22Rv1 (cell line): Measurements from ENCODE around the gene SEPTIN5.

Experiments used
- H3K27ac ChIP-seq: fragments of 450-650 bp; 2 replicates; pipeline ENCODE4 v1.5.1; 2017
- CTCF ChIP-seq: fragments of 450-650 bp; IDR thresholded peaks from 2 replicates; pipeline ENCODE4 v1.5.1; 2017; ENCODE audit warnings: mild to moderate bottlenecking
- ZFX ChIP-seq: fragments of 450-650 bp; IDR thresholded peaks from 2 replicates; pipeline ENCODE4 v1.6.1; 2017; ENCODE audit warnings: antibody characterized with exemption, borderline replicate concordance

SEPTIN5 gene

GRCh38 chr22:19741053-19741452 lies 26.8 kb downstream of the SEPTIN5 start:
- TF ChIP-seq ZFX (no peak), CTCF (no peak)
- H3K27ac ChIP-seq = no peak overlapping the region

GRCh38 chr22:19742160-19743066 lies 28.1 kb downstream of the SEPTIN5 start:
- no peak overlapping the region for H3K27ac ChIP-seq
- TF ChIP-seq ZFX (no peak), CTCF (no peak)

- H3K27ac ChIP-seq = no peak overlapping the region
Observed at GRCh38 chr22:19743081-19743480, 28.8 kb downstream of the SEPTIN5 start.

GRCh38 chr22:19743651-19744050 lies 29.3 kb downstream of the SEPTIN5 start:
- no peak overlapping the region for H3K27ac ChIP-seq
- TF ChIP-seq CTCF = no peak
- TF ChIP-seq ZFX = no peak

More at GRCh38 chr22:19743081-19743480, 28.8 kb downstream of the SEPTIN5 start:
- TF ChIP-seq CTCF (no peak), ZFX (no peak)

GRCh38 chr22:19744350-19745006 lies 30.2 kb downstream of the SEPTIN5 start:
- TF ChIP-seq ZFX (no peak), CTCF (no peak)

GRCh38 chr22:19745155-19746101 lies 31.1 kb downstream of the SEPTIN5 start:
- TF ChIP-seq ZFX (no peak), CTCF (no peak)
- H3K27ac ChIP-seq = no peak overlapping the region

More at GRCh38 chr22:19744350-19745006, 30.2 kb downstream of the SEPTIN5 start:
- H3K27ac ChIP-seq = no peak overlapping the region
